Measurements from ENCODE around the gene MTMR4.

- no peak for TF ChIP-seq CTCF (IDR thresholded peaks at IDR 0.05)
- TF ChIP-seq POLR2A (IDR thresholded peaks at IDR 0.05), result no peak
Observed at GRCh38 chr17:58513267-58513964, 1.0 kb downstream of the MTMR4 start.

Data from testis (tissue), 2 donors.